Ammon's horn (tissue), 1 donor: ENCODE data around the gene RFWD3.
"Not testable (repeated sequence)": the region's sequence is repeated elsewhere in the genome, so short reads cannot be mapped to it uniquely, and the experiment has no call there.

Experiments
- DNase-seq: peaks from one replicate; pipeline ENCODE4 v3.0.0-alpha.2; 2016; ENCODE audit warnings: low spot score

Gene RFWD3

DNA sequence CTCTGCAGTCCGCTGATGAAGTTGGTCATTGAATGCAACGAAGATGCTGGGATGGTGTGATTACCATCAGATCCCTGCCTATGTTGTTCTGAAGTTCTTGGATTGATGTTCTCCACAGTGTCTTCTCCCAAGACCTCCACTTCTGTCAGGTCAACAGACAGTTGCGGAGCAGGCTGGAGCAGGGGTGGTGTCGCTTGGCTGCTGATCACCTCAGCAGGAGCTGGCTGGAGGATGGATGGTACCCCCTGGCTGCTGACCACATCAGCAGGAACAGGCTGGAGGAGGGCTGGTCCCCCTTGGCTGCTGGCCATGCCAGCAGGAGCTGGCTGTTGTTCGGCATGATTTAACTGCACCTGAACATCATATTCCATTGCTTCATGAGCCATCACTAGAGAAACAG is 5.6 kb downstream of the RFWD3 start:
- DNase-seq: no peak

DNA sequence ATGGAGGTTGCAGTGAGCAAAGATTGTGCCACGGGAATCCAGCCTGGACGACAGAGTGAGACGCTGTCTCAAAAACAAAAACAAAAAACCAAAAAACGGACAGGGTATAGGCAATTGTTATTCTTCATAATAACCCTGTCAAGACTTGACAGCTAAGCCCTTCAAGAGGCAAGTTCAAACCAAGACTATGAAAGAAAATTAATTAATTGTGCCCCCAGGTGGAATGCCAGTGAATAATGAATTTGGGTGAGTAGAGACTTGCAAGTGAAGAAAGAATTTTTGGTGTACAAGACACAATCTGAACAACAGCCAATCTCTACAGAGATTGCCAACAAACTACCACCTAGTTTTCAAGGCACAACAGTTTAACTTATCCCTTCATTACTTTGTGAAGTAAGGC is 6.3 kb downstream of the RFWD3 start:
- no peak for DNase-seq

- no peak for DNase-seq
These were observed 7.6 kb downstream of the RFWD3 start for GRCh38 chr16:74659041-74659440.

DNA sequence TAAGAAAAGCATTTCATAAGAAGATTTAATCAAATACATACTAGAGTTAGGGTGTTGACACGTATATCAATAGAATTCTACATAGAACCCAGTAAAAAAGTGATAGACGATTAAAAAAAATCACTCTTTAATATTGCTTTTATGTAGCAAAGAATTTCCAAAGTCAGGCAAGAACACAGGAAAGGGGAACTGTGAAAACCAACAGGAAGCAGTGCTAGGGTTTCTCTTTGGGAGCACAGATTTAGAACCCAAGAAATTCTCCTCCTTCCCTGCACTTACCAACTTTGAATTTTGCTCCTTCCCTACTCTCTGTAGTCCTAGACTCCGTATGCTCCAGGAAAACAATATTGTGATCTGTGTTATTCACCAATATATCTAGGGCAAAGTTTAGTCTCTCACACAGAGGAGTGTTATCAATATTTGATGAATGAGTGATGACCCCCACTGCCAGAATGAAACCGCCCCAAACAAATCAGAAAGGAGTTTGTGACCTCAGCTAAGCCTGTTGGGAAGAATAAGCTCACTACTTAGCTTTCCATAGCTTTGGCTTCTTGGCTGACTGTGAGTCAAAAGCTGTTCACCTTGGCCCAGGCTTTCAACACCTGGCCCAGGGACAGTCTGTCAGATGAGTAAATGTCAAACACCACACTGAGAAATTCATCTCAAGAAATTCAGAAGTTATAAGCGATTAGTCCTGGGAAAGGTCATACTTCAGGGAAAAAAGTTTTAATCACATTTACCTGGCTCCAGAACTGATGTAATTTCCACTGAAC is 8.6 kb downstream of the RFWD3 start:
- DNase-seq: no peak

DNA sequence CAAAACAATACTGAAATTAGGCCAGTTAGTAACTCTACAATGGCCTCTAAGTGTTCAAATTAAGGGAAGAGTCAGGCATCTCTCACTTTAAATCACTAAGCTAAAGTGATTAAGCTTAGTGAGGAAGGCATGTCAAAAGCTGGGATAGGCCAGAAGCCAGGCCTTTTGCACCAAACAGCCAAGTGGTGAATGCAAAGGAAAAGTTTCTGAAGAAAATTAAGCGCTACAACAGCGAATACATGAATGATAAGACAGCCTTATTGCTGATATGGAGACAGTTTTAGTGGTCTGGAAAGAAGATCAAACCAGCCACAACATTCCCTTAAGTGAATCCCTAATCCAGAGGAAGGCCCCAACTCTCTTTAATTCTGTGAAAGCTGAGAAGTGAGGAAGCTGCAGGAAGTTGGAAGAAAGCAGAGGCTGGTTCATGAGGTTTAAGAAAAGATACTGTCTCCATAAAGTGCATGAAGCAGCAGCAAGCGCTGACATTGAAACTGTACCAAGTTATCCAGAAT is 12.1 kb downstream of the RFWD3 start:
- no peak for DNase-seq

- not testable (repeated sequence) for DNase-seq
These were observed 13.8 kb downstream of the RFWD3 start for GRCh38 chr16:74652883-74653282.

- no peak for DNase-seq
These were observed 14.4 kb downstream of the RFWD3 start for GRCh38 chr16:74652249-74652648.

GRCh38 chr16:74651841-74652240 is 14.8 kb downstream of the RFWD3 start:
- DNase-seq: no peak

DNA sequence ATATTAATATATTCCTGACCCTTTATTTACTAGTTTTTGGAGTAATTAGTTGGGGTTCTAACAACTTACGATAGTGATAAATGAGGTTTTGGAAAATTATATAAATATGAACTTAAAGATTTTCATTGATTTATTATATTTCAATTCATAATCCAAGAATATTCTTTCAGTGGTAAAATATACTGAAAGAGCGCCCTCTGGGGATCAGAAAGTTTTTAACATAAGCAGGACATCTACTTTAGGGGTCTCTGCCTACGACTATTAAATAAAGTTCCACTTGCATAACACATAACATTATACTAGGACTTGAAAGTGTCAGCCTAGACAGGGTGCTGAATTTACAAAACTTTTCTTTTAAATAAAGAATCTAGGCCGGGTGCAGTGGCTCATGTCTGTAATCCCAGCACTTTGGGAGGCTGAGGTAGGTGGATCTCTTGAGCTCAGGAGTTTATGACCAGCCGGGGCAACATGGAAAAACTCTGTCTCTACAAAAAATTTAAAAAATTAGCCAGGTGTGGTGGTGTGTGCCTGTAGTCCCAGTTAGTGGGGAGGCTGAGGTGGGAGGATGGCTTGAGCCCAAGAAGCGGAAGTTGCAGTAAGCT is 15.6 kb downstream of the RFWD3 start:
- DNase-seq: no peak

DNA sequence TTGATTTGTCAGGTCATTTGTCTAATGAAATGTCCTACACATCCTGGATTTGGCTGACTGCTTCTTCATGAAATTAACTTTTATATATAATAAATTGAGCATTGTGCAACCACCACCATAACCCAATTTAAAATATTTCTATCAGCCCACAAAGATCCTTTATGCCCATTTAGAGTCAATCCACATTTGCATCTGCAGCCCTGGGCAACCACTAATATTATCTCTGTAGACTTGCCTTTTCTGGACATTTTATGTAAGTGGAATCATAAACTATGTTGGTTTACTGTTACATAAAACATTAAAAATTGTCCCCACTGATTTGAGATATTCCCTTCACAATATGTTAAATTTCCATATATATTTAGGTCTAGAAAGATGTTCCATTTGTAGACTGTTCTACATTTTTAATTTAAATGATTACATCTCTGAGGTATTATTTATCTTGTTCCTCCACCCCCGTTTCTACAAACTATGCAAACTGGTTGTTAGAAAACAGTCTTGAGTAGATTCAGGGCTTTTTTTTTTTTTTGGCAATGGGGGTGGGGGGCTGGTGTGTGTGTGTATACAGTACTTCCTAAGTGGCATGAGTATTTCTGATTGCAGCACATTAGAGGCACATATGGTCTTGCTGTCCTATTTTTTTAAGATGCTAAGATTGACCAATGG is 16.7 kb downstream of the RFWD3 start:
- DNase-seq: no peak

DNA sequence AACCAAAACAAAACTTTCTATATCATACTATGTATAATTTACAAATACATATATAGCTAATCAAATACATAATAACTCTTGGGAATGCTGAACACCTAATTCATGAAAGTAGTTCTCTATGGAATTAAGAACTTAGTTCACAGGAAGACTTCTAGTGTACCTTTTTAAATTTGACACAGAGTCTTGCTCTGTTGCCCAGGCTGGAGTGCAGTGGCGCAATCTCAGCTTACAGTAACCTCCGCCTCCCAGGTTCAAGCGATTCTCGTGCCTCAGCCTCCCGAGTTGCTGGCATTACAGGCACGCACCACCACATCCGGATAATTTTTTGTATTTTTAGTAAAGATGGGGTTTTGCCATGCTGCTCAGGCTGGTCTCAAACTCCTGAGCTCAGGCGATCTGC is 24.7 kb downstream of the RFWD3 start:
- no peak for DNase-seq

DNA sequence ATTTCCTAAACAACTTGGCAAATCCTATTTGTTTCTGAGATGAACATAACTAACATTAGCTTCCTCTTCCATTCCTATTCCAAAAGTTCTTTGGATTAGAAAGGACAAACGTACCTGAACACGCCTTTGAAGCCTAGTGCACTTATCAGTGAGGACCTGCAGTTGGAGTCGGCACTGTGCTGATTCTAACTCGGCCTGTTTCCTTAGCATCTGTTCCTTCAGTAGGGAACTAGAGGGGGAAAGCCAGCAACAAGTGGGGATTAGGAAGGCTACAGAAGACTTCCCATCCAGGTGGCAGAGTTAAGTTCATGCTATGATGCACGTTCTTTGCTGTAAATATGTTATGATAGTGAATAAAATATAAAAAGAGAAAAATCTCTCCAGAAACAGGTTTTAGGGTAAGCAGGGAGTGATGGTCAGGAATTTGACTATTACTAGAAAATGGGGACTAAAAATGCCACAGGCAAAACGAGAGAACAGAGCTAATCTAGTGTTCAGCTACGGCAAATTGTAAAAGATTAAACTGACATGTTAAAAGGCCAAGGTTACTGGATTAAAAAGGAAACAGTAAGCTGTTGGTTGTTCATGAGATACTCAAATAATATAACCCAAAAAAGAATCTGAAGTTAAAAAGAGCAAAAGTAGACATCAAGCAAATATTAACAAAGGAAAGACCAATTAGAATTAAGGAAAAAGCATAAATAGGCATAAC is 28.8 kb downstream of the RFWD3 start:
- DNase-seq: no peak

- DNase-seq: no peak
These were observed 31.4 kb downstream of the RFWD3 start for GRCh38 chr16:74635303-74635702.

DNA sequence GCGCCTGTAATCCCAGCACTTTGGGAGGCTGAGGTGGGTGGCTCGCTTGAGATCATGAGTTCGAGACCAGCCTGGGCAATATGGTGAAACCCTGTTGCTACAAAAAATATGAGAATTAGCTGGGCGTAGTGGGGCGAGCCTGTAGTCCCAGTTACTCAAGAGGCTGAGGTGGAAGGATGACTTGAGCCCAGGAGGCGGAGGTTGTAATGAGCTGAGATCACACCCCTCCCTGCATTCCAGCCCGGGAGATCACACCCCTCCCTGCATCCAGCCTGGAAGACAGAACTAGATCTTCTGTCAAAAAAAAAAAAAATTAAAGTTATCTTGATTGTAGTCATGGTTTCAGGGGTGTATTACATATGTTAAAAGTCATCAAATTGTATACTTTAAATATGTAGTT is 33.0 kb downstream of the RFWD3 start:
- no peak for DNase-seq

DNA sequence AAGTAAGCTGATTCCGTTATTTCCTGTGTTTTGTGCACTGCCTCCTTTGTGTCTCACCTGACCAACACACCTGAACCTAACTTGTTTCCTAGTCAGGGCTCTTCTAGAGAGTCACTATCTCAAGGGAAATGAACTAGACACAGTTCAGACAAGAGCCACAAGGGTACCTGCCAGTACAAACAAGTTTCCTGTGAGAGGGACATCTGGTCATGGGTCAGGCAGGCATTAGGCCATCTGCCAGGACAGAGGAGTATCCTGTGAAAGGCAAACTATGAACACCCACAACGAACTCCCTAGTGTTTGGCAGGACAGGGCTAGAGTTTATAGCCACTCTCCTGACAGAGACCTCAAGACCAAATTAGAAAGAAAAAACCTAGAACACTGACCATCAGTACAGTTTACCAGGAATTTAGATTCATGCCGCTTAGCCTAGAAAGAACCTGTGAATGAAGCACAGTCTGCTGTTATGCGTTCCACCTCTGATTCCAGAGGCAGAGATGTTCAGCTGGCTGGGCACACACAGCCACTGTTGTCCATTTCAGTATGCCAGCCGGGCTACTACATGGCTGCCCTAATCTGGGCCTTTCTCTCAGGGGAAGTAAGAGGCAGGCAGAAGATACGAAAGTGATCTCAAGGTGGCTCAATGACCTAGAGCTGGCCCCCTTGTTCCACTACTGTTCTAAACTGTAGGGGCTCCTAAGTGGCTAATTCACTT is 39.0 kb downstream of the RFWD3 start:
- no peak for DNase-seq

DNA sequence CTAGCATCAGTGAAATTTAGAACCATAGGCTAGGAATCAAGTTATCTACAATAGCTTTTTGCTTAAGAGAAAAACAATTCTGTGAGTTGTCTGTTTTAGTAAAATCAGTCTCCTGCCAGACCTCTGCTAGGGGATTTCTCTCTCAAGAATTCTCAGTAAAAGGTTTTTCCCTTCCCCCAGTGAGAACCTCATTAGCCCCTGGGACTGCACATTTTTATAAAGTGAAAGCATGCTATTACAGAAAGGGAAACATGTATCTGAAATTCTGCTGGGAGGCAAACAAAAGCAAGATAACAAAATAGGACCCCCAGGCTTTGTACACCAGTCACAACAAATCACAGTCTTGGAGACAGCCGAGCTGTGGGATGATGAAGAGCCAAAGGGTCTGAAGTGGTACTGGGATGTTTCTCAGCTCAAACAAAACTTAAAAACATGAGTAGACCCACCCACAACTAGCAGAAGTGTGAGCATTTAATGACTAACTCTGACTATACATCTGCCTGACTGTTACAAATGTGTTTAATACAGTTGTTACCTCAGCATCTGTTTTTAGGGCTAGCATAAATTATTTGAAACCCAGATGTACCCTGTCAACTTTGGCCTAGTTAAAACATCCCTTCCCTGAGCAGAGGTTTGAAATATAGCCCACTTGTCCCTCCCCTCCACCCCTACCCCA is 39.8 kb downstream of the RFWD3 start:
- DNase-seq: no peak

- no peak for DNase-seq
These were observed 41.0 kb downstream of the RFWD3 start for GRCh38 chr16:74625500-74626350.

DNA sequence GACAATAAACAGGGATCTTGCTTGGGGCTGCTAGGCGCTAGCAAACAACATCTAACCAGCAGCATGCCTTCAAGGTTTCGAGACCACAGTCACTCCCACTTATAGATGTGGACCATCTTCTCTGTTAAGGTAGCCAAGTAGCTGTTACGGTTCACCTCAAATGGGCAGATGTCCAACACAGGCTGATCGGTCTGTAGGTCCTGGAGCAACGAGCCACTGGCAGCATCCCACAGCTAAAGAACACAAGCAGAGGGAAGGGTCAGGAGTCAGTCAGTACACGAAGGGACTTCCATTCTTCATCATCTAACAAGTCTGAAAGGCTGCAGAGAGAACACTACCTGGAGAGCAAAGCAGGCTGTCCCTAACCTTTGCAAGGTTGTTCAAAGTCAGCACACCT is 42.8 kb downstream of the RFWD3 start:
- DNase-seq: no peak

DNA sequence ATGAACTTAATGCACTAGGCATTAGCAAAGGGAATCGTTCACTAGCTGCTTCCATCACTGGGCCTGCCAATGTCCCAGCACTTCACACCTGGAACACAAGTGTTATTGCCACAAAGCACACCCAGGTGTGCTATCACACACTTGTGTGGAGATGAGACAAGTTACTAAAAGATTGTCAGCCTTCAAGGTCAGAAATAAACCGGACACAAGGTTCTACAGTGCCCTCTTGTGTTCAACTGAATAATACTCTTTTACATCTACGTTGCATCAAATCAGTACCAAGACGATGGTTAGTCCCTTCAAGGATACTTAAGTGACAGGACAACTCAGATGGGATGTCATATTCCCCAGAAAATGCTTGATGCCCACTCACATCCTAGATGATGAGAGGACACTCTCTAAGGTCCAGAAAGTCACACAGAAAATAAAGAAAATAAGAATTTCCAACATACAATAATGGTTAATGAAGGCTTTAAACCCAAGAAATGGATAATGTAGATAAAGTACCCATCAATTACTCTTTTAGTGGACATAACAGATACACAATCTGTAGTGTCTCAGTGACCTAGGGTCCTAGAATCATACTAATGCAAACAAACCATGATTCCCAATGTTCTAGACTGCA is 43.4 kb downstream of the RFWD3 start:
- DNase-seq: peak; percentile 68

GRCh38 chr16:74622005-74622404 is 44.7 kb downstream of the RFWD3 start:
- DNase-seq: no peak
